ENCODE data around the gene CST2. TPM values are rescaled to one million over a fixed set of nuclear protein-coding genes. Genes with fewer than 3 reads are reported as not detected.

Gene CST2, protein sequence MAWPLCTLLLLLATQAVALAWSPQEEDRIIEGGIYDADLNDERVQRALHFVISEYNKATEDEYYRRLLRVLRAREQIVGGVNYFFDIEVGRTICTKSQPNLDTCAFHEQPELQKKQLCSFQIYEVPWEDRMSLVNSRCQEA
- total RNA-seq (not detected), polyA plus RNA-seq (under 1 TPM; 0.16 to 0.96 (median 0.50) TPM)
- long read RNA-seq, donor 1 = 0 reads
- long read RNA-seq, donor 2 = 0 reads

- TF ChIP-seq CTCF (IDR thresholded peaks at IDR 0.05 in 8 of 11, conservative IDR thresholded peaks at IDR 0.05 in 3 of 11) (no peak), POLR2AphosphoS5 (IDR thresholded peaks at IDR 0.05) (no peak), POLR2A (IDR thresholded peaks at IDR 0.05) (no peak)
- no peak for DNase-seq
- 50 to 66% (median 60%) methylated on average over 4 of the region's 4 CpGs for WGBS, 5 donors
These were observed at the start of gene CST2 for GRCh38 chr20:23826541-23827021. TSS of gene CST2 (minus strand) at chr20:23826729. CDS start at chr20:23826660, 69 bp downstream.

DNA sequence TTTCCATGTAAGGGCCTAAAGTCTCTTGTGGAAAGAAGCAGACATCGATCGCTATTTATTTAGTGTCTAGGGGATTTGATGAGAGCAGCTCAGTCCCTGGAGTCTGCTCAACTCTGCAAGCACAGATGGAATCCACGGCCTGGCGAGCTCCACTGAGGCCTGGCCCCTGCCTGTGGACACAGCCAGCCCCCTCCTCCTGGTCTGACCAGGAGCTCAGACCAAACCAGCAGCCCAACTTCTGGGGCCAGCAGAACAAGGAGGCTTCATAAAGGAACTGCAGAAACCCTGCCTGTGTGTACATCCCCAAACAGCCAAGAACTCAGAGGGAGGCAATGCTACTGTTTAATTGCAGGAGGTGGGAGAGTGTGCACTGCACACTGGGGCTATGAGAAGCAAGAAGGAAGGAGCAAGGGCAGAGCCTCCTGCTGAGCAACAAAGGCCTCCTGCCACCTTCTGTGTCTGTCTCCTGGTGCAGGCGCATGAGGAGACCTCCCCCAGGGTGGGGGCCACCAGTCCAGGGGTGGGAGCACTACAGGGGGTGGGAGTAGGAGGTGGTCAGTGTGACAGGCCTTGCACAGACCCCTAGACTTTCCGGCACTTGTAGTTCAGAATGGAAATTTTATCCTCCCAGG is 49.2 kb upstream of the CST2 start:
- 73 to 82% (median 79%) methylated on average over 6 of the region's 6 CpGs for WGBS, 5 donors
- DNase-seq = no peak
- Histone ChIP-seq H3K9me3 (no peaks in the 10 kb centered on the region), H3K27ac (no peak overlapping the region), H3K36me3 (no peaks in the 10 kb centered on the region), H3K4me1 (no peaks in the 10 kb centered on the region), H3K4me3 (no peak overlapping the region), H3K27me3 (replicated peaks in 1 of 7) (peaks cover 0 to 11% (median 0%) of the 10 kb centered on the region in 7 donors)
- TF ChIP-seq POLR2AphosphoS5 (IDR thresholded peaks at IDR 0.05) (no peak), POLR2A (IDR thresholded peaks at IDR 0.05) (no peak), CTCF (IDR thresholded peaks at IDR 0.05 in 8 of 11, conservative IDR thresholded peaks at IDR 0.05 in 3 of 11) (no peak)
- intact Hi-C loops (cut with DNase I; ENCODE audit: low total_unique reads) = no loop called here

More at GRCh38 chr20:23826541-23827021, at the start of gene CST2:
- no peak within 1 kb of the TSS for H3K4me3 ChIP-seq
- no peaks in the 10 kb centered on the region for H3K9me3 ChIP-seq
- H3K4me1 ChIP-seq = no peaks in the 10 kb centered on the region
- H3K27me3 ChIP-seq (replicated peaks in 1 of 7) = peaks cover 0 to 13% (median 0%) of the 10 kb centered on the region in 7 donors
- no peak within 1 kb of the TSS for H3K27ac ChIP-seq
- intact Hi-C loops (cut with DNase I; ENCODE audit: low total_unique reads) = no loop called here
- H3K36me3 ChIP-seq = no peaks in the 10 kb centered on the region

DNA sequence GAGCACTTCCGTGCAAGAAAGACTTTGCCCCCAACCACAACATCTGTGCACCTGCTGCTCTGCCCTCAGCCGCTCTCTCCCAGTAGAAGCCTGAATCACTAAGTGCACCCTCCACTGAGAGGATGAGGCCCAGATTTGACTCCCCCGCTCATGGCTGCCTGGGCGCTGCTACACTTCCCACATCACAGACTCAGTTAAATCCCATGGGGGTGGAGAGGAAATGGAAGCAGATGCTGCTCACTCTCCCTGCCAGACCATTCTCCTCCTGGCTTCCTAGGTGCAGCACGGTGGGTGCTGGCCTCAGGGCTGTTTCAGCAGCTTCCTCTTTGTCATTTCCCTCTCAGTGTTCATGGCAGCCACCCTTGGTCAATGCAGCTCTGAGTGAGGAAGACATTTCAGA is 48.2 kb upstream of the CST2 start:
- no peak for DNase-seq
- H3K27ac ChIP-seq = no peak overlapping the region
- H3K4me1 ChIP-seq = no peaks in the 10 kb centered on the region

More for the DNA sequence above, 48.2 kb upstream of the CST2 start:
- H3K9me3 ChIP-seq = no peaks in the 10 kb centered on the region
- H3K27me3 ChIP-seq (replicated peaks in 1 of 7) = peaks cover 0 to 14% (median 0%) of the 10 kb centered on the region in 7 donors
- WGBS, 5 donors = 29 to 51% (median 39%) methylated on average over 4 to 5 of the region's 5 CpGs
- no peak for TF ChIP-seq POLR2A (IDR thresholded peaks at IDR 0.05)
- no peak for TF ChIP-seq CTCF (IDR thresholded peaks at IDR 0.05 in 8 of 11, conservative IDR thresholded peaks at IDR 0.05 in 3 of 11)
- no peak for TF ChIP-seq POLR2AphosphoS5 (IDR thresholded peaks at IDR 0.05)
- intact Hi-C loops (cut with DNase I; ENCODE audit: low total_unique reads) = no loop called here
- H3K4me3 ChIP-seq = no peak overlapping the region
- H3K36me3 ChIP-seq = no peaks in the 10 kb centered on the region
